Germinal center (tissue), 1 donor: ENCODE results near the gene TGFBR3L.
A peak's percentile ranks its signal among the peaks of the same experiment; 100 is the strongest.

Experiments
- DNase-seq: peaks from one replicate; pipeline ENCODE4 v3.0.0; 2012; ENCODE audit warnings: mixed read lengths, low spot score

Gene TGFBR3L

GRCh38 chr19:7914598-7915045 is at the start of gene TGFBR3L:
Gene TGFBR3L (plus strand): TSS chr19:7914830.
- no peak for DNase-seq

GRCh38 chr19:7865262-7865911 is 49.2 kb upstream of the TGFBR3L start:
- DNase-seq: no peak

- DNase-seq: no peak
Measured at GRCh38 chr19:7866399-7867091, 48.1 kb upstream of the TGFBR3L start.

GRCh38 chr19:7867092-7867844 is 47.4 kb upstream of the TGFBR3L start:
- DNase-seq: no peak

GRCh38 chr19:7868326-7868670 is 46.3 kb upstream of the TGFBR3L start:
- no peak for DNase-seq

- DNase-seq: peak; percentile 92
Measured at GRCh38 chr19:7868671-7869452, 45.8 kb upstream of the TGFBR3L start.

- peak; percentile 86 for DNase-seq
Measured at GRCh38 chr19:7869453-7869909, 45.1 kb upstream of the TGFBR3L start.

GRCh38 chr19:7869910-7870511 is 44.6 kb upstream of the TGFBR3L start:
- DNase-seq: peak; percentile 26

GRCh38 chr19:7870571-7871436 is 43.8 kb upstream of the TGFBR3L start:
- peak; percentile 47 for DNase-seq

- DNase-seq: peak; percentile 80
Measured at GRCh38 chr19:7871437-7872305, 43.0 kb upstream of the TGFBR3L start.

GRCh38 chr19:7872306-7873204 is 42.1 kb upstream of the TGFBR3L start:
- DNase-seq: no peak

- no peak for DNase-seq
Measured at GRCh38 chr19:7873304-7874075, 41.1 kb upstream of the TGFBR3L start.

GRCh38 chr19:7874076-7874896 is 40.3 kb upstream of the TGFBR3L start, which contains the start of gene PRR36:
Gene PRR36 (minus strand): TSS chr19:7874390. CDS start chr19:7873689, 701 bp downstream.
- no peak for DNase-seq

- DNase-seq: no peak
Measured at GRCh38 chr19:7874897-7875273, 39.7 kb upstream of the TGFBR3L start.

GRCh38 chr19:7877249-7877836 is 37.3 kb upstream of the TGFBR3L start:
- no peak for DNase-seq

GRCh38 chr19:7879111-7879807 is 35.4 kb upstream of the TGFBR3L start:
- DNase-seq: no peak
